GM18520 (cell line): Measurements from ENCODE around the gene CEP70.
"Not testable (repeated sequence)": the region's sequence is repeated elsewhere in the genome, so short reads cannot be mapped to it uniquely, and the experiment has no call there.

ENCODE experiments used
- ATAC-seq: cut with Tn5 transposase; IDR thresholded peaks from one replicate; pipeline ENCODE4 v1.9.1; 2021; ENCODE audit not compliant: unreplicated experiment

Gene CEP70

GRCh38 chr3:138455801-138456716, 138.0 kb downstream of the CEP70 start:
- ATAC-seq = no peak

GRCh38 chr3:138453940-138454339, 140.1 kb downstream of the CEP70 start:
- not testable (repeated sequence) for ATAC-seq

GRCh38 chr3:138452436-138452835, 141.6 kb downstream of the CEP70 start:
- ATAC-seq = no peak

- no peak for ATAC-seq
Observed at GRCh38 chr3:138451595-138452162, 142.4 kb downstream of the CEP70 start.

GRCh38 chr3:138450704-138451424, 143.2 kb downstream of the CEP70 start:
- no peak for ATAC-seq

- ATAC-seq = no peak
Observed at GRCh38 chr3:138450181-138450580, 143.9 kb downstream of the CEP70 start.

- ATAC-seq = no peak
Observed at GRCh38 chr3:138449490-138449889, 144.6 kb downstream of the CEP70 start.

- ATAC-seq = no peak
Observed at GRCh38 chr3:138448631-138449030, 145.4 kb downstream of the CEP70 start.

GRCh38 chr3:138445654-138446053, 148.4 kb downstream of the CEP70 start:
- no peak for ATAC-seq

GRCh38 chr3:138445236-138445635, 148.8 kb downstream of the CEP70 start:
- ATAC-seq = no peak
